Right atrium auricular region (tissue), 2 donors: ENCODE results near the gene ASCC3. TPM values are rescaled to one million over a fixed set of nuclear protein-coding genes. Genes with fewer than 3 reads are reported as not detected.
"Not testable (repeated sequence)": the region's sequence is repeated elsewhere in the genome, so short reads cannot be mapped to it uniquely, and the experiment has no call there.

Experiments used
- DNase-seq: peaks from one replicate; pipeline ENCODE4 v3.0.0-alpha.2; 2019; ENCODE audit warnings: low spot score
- H3K27ac ChIP-seq, 2 donors: fragments of 200-600 bp; sonication (generic); 1 replicate in 1 of 2; 2 replicates in 1 of 2; pipeline ENCODE4 v1.5.1; 2016 to 2019
- H3K27me3 ChIP-seq, 2 donors: fragments of 200-600 bp; sonication (generic); one replicate each; pipeline versions ENCODE4 v1.5.1 to v1.6.0; 2017 to 2019
- H3K36me3 ChIP-seq: fragments of 200-600 bp; sonication (generic); one replicate; pipeline ENCODE4 v1.5.1; 2016
- H3K4me1 ChIP-seq, 2 donors: fragments of 200-600 bp; sonication (generic); one replicate each; pipeline versions ENCODE4 v1.5.1 to v1.6.0; 2017 to 2019
- H3K4me3 ChIP-seq, 2 donors: fragments of 200-600 bp; sonication (generic); 1 replicate in 1 of 2; 2 replicates in 1 of 2; pipeline ENCODE4 v1.5.1; 2017 to 2019; ENCODE audit warnings: mild to moderate bottlenecking in 1 of 2, moderate library complexity in 1 of 2
- H3K9me3 ChIP-seq, 2 donors: fragments of 200-600 bp; sonication (generic); one replicate each; pipeline ENCODE4 v1.5.1; 2019
- total RNA-seq, 2 donors: library from RNA; depleted of rRNA; stranded (reverse); fragments of >200 nt; gene quantifications; one replicate each; pipeline ENCODE4 v1.1.0, GENCODE V29; 2016
- TF ChIP-seq, protein P1 (sequence below), 2 donors: fragments of 200-600 bp; sonication (generic); IDR thresholded peaks; one replicate each; pipeline ENCODE4 v1.5.1; 2019; ENCODE audit warnings: antibody characterized with exemption in 2 of 2

Gene ASCC3
- total RNA-seq, 2 donors from 2014 or later: 18.7 to 20.0 TPM

DNA sequence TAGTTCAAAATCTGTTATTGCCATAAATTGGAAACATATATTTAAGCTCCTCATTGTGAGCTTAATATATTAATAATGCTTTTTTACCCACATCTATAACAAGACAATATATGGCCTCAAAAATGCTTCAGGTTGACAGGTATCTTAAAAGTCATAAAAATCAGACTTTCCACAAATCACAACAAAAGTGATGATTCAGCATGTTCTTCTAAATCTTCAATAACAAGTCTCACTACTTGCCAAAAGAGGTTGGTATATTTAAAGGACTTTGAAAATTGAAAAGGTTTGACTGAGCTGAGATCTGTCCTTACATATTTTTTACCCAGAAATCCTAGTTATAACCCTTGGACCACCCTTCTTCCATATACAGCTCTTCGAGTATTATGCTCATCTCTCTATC, 41.7 kb downstream of the ASCC3 start:
- Histone ChIP-seq H3K4me1 (no peaks in the 10 kb centered on the region), H3K27ac (no peak overlapping the region), H3K27me3 (no peaks in the 10 kb centered on the region), H3K9me3 (no peaks in the 10 kb centered on the region), H3K36me3 (no peaks in the 10 kb centered on the region), H3K4me3 (no peak overlapping the region)
- TF ChIP-seq, protein P1, sequence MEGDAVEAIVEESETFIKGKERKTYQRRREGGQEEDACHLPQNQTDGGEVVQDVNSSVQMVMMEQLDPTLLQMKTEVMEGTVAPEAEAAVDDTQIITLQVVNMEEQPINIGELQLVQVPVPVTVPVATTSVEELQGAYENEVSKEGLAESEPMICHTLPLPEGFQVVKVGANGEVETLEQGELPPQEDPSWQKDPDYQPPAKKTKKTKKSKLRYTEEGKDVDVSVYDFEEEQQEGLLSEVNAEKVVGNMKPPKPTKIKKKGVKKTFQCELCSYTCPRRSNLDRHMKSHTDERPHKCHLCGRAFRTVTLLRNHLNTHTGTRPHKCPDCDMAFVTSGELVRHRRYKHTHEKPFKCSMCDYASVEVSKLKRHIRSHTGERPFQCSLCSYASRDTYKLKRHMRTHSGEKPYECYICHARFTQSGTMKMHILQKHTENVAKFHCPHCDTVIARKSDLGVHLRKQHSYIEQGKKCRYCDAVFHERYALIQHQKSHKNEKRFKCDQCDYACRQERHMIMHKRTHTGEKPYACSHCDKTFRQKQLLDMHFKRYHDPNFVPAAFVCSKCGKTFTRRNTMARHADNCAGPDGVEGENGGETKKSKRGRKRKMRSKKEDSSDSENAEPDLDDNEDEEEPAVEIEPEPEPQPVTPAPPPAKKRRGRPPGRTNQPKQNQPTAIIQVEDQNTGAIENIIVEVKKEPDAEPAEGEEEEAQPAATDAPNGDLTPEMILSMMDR (IDR thresholded peaks at IDR 0.05): no peak
- DNase-seq: no peak

DNA sequence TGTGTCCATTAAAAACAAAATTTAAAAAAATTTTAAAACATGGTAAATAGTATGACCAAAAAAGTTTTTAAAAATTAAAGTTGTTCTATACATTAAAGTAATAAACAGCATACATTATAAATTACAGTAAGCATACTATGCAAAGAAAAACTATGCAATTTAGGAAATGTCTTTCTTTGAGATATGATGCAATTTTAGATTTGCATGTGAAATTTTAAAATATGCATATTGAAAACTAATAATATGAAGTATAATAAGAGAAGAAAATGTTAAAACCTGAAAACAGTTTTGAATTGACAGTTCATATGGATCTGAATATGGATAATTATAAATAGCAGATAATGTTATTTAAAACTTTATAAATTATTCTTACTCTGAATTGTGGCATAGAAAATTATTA, 43.1 kb downstream of the ASCC3 start:
- Histone ChIP-seq H3K36me3 (no peaks in the 10 kb centered on the region), H3K4me1 (no peaks in the 10 kb centered on the region), H3K27ac (no peak overlapping the region), H3K4me3 (no peak overlapping the region), H3K9me3 (no peaks in the 10 kb centered on the region), H3K27me3 (no peaks in the 10 kb centered on the region)
- TF ChIP-seq, protein P1 (IDR thresholded peaks at IDR 0.05): no peak
- no peak for DNase-seq

DNA sequence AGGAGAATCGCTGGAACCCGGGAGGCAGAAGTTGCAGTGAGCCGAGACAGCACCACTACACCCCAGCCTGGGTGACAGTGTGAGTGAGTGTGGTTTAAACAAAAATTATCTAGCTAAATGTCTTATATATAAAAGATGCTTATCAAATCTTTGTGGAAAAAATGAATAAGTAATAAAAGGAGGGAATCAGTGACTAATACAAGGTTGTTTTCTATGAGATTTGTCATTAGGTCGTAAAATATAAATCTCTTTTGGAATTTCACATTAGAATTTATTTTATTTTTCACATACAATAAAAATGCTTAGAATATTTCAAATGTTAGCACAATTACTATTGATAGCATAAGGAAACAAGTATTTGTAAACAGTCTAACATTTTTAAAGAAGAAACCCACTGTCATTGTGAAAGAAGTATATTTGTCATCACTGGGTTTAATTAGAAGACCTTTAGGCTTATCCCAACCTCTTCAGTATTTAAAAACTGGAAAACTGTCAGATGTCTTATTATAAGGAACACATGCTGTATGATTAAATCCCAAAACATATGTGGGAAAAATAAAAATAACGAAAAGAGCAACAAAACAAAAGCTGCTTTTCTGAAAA, 47.1 kb downstream of the ASCC3 start:
- Histone ChIP-seq H3K27me3 (no peaks in the 10 kb centered on the region), H3K4me1 (no peaks in the 10 kb centered on the region), H3K4me3 (no peak overlapping the region), H3K27ac (no peak overlapping the region), H3K9me3 (no peaks in the 10 kb centered on the region), H3K36me3 (no peaks in the 10 kb centered on the region)
- DNase-seq: no peak
- TF ChIP-seq, protein P1 (IDR thresholded peaks at IDR 0.05): no peak

DNA sequence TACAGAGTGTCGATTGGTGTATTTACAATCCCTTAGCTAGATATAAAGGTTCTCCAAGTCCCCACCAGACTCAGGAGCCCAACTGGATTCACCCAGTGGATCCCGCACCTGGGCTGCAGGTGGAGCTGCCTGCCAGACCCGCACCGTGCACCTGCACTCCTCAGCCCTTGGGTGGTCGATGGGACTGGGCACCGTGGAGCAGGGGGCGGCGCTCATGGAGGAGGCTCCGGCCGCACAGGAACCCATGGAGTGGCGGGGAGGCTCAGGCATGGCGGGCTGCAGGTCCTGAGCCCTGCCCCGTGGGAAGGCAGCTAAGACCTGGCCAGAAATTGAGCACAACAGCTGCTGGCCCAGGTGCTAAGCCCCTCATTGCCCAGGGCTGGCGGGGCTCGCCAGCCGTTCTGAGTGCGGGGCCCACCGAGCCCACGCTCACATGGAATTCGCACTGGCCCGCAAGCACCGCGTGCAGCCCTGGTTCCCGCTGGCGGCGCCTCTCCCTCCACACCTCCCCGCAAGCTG, 52.0 kb downstream of the ASCC3 start:
- H3K4me3 ChIP-seq, H3K4me1 ChIP-seq, H3K9me3 ChIP-seq, DNase-seq, H3K27me3 ChIP-seq, H3K36me3 ChIP-seq, H3K27ac ChIP-seq: not testable (repeated sequence)

DNA sequence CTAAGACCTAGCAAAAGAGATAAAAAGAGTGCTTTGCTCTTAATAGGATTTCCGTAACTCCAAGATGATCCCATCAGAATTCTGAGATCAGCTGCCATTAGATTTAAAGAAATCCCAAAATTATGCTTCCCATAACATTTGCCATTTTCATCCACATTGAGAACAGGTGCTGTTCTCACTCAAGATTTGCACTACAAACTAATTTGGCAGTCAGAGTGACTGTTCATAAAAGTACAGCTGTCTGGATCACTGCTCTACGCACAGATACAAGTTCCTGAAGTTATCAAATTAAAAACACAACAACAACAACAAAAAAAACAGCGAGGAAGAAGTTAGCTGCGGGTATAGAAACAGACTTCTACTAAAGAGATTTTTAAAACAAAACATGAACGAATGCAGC, 58.1 kb downstream of the ASCC3 start:
- H3K36me3 ChIP-seq: no peaks in the 10 kb centered on the region
- H3K27ac ChIP-seq: no peak overlapping the region
- peaks cover 0 to 5% of the 10 kb centered on the region in 2 donors for H3K4me1 ChIP-seq
- TF ChIP-seq, protein P1 (IDR thresholded peaks at IDR 0.05): no peak
- H3K9me3 ChIP-seq: no peaks in the 10 kb centered on the region
- no peak overlapping the region for H3K4me3 ChIP-seq
- DNase-seq: no peak
- H3K27me3 ChIP-seq: no peaks in the 10 kb centered on the region

DNA sequence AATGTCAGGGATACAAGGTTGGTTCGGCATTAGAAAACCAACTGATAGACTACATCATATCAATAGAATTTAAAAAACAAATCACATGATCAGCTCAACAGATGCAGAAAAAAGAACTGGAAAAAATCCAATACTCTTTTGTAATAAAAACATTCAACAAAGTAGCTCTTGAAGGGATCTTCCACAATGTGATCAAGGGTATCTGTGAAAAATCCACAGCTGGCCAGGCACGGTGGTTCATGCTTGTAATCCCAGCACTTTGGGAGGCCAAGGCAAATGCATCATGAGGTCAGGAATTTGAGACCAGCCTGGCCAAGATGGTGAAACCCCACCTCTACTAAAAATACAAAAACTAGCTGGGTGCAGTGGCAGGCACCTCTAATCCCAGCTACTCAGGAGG, 63.1 kb downstream of the ASCC3 start:
- Histone ChIP-seq H3K27me3 (no peaks in the 10 kb centered on the region), H3K36me3 (no peaks in the 10 kb centered on the region), H3K4me1 (peaks cover 0 to 5% of the 10 kb centered on the region in 2 donors), H3K4me3 (no peak overlapping the region), H3K9me3 (peaks cover 0 to 6% of the 10 kb centered on the region in 2 donors), H3K27ac (no peak overlapping the region)
- TF ChIP-seq, protein P1 (IDR thresholded peaks at IDR 0.05): no peak
- no peak for DNase-seq
